AG04449 (cell line): Measurements from ENCODE around the gene KCNMA1.

ENCODE experiments used
- CTCF ChIA-PET: fragments of 350-600 bp; formaldehyde crosslinking; extraction: SDS; loops from one replicate; lab custom pipeline; 2021; ENCODE audit warnings: antibody characterized with exemption; lab: Yijun Ruan, JAX
- POLR2A ChIA-PET: fragments of 400-600, 350-600 bp; formaldehyde crosslinking; extraction: SDS; loops from one replicate; lab custom pipeline; 2020; ENCODE audit warnings: antibody characterized with exemption, inconsistent platforms; lab: Yijun Ruan, JAX
- DNase-seq: peaks from one replicate; pipeline ENCODE4 v3.0.0-alpha.2; 2010; ENCODE audit warnings: low read depth, low spot score
- H3K4me3 ChIP-seq: 2 replicates; pipeline ENCODE4 v1.5.1; 2011; ENCODE audit warnings: low read depth, mild to moderate bottlenecking, control low read depth, low read length
- TF ChIP-seq, protein P1 (sequence below): IDR thresholded peaks from one replicate; pipeline ENCODE4 v1.5.1; 2011; ENCODE audit warnings: mild to moderate bottlenecking, moderate library complexity, low read length, control low read depth, inconsistent platforms; ENCODE audit not compliant: insufficient read depth; ENCODE audit errors: missing control alignments

The KCNMA1 gene

DNA sequence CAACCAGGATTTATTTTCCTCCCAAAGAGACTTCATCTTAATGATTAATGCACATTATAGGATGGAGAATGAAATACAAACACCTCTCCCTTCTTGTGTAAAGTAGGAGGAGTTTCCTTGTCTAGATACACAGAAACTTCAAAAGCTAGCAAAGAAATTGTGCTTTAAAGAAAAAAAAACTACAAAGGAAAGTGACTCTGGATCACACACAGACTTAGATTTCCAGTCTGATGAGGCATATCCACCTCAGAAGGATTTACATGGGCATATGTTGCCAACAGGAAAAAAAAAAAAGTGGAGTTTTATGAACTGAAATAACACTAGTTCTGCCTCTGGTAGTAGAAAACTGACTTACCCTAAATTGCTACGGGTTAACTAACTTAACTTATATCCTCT, 449.6 kb downstream of the KCNMA1 start:
- ChIA-PET POLR2A (interaction anchor here (0.9 kb wide), 1 partner anchor 13 kb away, joined by 3 read pairs; no protein-coding TSS in a partner anchor), CTCF (interaction anchor here (1.8 kb wide), 2 partner anchors 14 to 204 kb away, joined by 7 to 11 read pairs; no protein-coding TSS in a partner anchor)
- DNase-seq = no peak
- H3K4me3 ChIP-seq = no peak overlapping the region
- TF ChIP-seq, protein P1, sequence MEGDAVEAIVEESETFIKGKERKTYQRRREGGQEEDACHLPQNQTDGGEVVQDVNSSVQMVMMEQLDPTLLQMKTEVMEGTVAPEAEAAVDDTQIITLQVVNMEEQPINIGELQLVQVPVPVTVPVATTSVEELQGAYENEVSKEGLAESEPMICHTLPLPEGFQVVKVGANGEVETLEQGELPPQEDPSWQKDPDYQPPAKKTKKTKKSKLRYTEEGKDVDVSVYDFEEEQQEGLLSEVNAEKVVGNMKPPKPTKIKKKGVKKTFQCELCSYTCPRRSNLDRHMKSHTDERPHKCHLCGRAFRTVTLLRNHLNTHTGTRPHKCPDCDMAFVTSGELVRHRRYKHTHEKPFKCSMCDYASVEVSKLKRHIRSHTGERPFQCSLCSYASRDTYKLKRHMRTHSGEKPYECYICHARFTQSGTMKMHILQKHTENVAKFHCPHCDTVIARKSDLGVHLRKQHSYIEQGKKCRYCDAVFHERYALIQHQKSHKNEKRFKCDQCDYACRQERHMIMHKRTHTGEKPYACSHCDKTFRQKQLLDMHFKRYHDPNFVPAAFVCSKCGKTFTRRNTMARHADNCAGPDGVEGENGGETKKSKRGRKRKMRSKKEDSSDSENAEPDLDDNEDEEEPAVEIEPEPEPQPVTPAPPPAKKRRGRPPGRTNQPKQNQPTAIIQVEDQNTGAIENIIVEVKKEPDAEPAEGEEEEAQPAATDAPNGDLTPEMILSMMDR = no peak

DNA sequence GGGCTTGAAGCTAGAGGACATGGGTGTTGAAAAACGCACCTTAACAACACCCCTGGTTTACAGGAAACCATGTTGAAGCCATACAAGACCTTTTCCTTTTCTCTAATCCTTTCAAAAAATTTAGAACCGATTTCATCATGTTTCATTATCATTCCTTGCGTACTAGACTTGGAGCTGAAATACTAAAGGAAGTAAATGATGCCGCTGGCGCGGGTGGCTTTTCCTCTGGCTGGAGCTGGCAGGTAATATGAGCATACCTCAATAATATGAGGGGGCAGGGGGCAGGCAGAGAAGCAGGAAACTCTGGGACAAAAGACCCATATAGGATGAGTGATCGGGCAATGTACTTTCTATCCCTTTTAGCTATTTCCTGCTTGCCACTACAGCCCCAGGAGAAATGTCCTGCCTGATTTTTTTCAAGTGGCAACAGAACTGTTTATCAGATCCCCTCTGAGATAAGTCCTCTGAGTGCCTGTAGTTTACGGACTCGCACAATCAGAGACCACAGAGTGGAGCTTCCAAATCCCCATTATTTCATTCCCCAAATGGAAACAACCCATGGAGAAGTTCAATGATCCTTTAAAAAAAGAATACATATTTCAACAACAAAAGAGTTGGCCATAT, 450.1 kb downstream of the KCNMA1 start:
- TF ChIP-seq, protein P1 = no peak
- DNase-seq = no peak
- CTCF ChIA-PET = interaction anchor here (1.0 to 1.8 kb wide), 3 partner anchors 14 to 506 kb away, joined by 3 to 11 read pairs (median 7); no protein-coding TSS in a partner anchor
- H3K4me3 ChIP-seq = no peak overlapping the region
- POLR2A ChIA-PET = interaction anchor here (0.9 kb wide), 1 partner anchor 12 kb away, joined by 3 read pairs; no protein-coding TSS in a partner anchor

DNA sequence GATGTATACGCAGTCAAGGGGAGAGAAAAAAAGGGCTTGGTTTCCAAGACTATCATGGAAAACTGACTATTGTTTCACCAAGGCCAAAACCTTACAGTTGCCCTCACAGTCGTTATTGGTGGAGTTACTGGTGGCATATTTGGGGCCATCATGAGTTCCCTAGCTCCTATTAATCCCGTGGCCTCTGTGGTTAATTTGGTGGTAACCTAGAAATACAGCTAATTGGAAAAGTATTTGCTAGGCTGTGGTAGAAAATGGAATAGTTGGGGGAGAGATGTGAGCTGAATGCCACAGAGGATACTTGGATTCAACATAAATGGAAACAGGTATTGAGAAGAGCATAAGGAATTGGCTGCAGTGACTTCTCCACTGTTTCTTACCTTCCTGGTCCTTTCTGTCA, 450.7 kb downstream of the KCNMA1 start:
- TF ChIP-seq, protein P1 = no peak
- CTCF ChIA-PET = interaction anchor here (0.6 to 1.8 kb wide), 4 partner anchors 13 to 525 kb away, joined by 3 to 11 read pairs (median 5); no protein-coding TSS in a partner anchor
- no peak for DNase-seq
- no peak overlapping the region for H3K4me3 ChIP-seq
- POLR2A ChIA-PET = no interaction called here

DNA sequence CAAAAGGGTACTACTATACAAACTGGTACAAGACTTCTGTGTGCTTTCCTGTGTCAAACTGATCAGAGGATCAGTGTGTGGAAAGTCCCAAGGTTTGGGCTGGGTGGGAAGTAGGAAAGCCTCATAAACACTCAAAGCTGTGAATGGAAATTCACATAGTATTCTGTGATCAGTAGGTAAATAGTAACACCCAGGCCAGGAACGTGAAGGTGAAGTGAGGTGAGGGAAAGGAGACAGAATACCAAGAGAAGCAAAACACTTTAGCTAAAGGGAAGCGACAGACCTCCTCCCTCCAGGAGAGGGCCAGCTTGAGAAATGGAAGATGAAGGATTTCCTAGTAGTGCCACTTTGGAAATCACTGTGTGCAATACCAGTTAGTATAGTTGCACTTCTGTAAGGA, 451.9 kb downstream of the KCNMA1 start:
- POLR2A ChIA-PET = no interaction called here
- no peak overlapping the region for H3K4me3 ChIP-seq
- CTCF ChIA-PET = no interaction called here
- TF ChIP-seq, protein P1 = no peak
- DNase-seq = no peak

DNA sequence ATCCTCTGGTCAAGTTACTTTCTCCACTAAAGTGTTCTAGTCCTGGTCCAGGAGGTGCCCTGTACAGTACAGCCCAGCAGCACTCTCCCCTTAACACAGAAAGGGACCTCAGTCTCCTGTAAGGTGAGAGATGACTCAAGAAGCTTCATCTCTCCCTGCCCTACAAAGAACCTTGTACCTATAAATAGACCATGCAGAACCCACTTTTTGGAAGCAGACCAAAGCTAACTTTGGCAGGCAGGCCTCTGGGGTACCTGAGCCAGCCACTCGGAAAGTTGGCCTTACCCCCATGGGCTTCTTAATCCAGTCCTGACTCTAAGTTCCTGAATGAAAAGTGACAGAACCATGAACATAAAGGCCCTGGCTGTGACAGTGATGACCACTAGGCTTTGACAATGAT, 454.8 kb downstream of the KCNMA1 start:
- TF ChIP-seq, protein P1 = no peak
- DNase-seq = no peak
- POLR2A ChIA-PET = no interaction called here

DNA sequence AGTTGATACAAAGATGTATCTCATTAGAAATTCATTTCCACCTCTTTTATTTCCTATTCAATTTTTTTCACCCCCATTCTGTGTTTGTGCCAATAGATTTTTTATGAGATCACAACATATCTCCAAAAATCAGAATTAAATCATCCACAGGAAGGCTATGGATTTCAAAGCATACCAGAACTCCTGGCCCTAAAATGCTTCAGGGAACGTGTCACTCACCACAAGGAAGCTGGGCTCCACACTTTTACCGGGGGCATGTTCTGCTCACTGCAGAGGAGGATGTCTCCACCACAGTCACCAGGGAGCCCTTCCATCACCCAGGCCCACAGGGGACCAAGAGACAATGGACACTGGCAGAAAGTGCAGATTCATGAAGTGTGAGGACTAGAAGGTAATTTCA, 456.8 kb downstream of the KCNMA1 start:
- no peak overlapping the region for H3K4me3 ChIP-seq
- no peak for DNase-seq
- POLR2A ChIA-PET = no interaction called here
- CTCF ChIA-PET = interaction anchor here (0.6 to 1.5 kb wide), 5 partner anchors 11 to 530 kb away, joined by 3 to 6 read pairs (median 3); no protein-coding TSS in a partner anchor
- TF ChIP-seq, protein P1 = no peak

More for the DNA sequence above, 454.8 kb downstream of the KCNMA1 start:
- no peak overlapping the region for H3K4me3 ChIP-seq
- CTCF ChIA-PET = interaction anchor here (1.0 to 2.1 kb wide), 5 partner anchors 8 to 67 kb away, joined by 3 to 8 read pairs (median 3); no protein-coding TSS in a partner anchor
